ENCODE data around the gene THTPA.
"Not testable (repeated sequence)": the region's sequence is repeated elsewhere in the genome, so short reads cannot be mapped to it uniquely, and the experiment has no call there.

THTPA gene

DNA sequence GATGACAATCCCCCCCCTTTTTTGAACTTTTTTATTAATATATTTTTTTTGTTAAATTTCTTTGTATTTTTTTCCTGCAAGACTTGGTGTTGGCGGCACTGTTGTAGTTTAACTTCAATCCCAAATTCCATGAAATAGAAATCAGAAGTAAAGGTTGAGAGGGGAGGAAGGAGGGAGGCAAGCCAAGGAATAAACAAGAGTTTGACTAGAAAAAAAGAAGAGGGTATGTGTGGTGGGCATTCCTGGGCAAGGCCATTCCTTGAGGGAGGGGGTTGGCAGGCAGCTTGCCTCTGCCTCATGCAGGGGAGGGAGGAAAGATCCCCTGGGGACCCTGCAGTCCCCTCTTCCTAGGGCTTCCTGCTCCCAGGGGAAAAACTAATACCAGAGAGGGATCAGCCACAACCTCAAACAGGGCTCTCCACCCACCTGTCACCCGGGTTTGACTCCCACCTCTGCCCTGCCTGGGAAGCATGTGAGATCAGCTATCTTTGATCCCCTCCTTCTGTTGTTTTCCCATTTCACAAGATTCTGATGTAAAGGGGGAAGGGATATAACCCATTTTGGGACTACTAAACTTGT lies 12.0 kb downstream of the THTPA start:
- no peak for DNase-seq

DNA sequence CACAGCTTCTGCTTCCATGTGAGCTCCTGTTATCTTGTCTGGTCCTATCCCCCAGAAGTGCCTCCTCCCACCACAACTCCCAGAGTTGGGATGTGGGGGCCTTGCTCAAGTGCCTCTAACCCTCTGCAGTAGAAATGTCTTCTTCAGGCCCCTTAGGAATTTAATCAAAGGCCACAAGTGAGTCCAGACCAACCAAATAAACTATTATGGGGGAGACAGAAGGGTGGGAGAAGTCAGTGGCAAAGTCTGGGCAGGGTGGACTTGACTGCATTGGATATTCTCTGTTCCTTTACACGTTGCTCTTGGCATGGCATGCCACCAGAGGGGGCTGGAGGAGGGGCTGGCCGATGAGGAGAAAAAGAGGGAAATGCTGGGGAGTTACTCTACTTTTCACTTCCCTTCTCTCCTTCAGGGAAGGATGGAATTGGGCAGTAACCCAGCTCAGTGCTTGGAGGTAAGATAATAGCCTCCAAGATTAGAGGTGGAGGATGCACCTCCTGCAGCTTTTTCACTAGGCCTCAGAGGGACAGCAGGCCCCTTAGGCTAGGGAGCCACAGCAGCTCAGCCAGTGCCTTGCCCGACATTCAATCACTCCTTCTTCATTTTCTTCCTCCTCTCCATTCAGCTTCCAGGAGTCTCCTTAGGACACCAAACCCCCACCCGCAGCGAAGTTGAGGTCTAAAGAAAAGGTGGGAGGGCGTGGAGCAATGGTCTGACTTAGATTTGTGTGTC lies 12.7 kb downstream of the THTPA start:
- DNase-seq = no peak

DNA sequence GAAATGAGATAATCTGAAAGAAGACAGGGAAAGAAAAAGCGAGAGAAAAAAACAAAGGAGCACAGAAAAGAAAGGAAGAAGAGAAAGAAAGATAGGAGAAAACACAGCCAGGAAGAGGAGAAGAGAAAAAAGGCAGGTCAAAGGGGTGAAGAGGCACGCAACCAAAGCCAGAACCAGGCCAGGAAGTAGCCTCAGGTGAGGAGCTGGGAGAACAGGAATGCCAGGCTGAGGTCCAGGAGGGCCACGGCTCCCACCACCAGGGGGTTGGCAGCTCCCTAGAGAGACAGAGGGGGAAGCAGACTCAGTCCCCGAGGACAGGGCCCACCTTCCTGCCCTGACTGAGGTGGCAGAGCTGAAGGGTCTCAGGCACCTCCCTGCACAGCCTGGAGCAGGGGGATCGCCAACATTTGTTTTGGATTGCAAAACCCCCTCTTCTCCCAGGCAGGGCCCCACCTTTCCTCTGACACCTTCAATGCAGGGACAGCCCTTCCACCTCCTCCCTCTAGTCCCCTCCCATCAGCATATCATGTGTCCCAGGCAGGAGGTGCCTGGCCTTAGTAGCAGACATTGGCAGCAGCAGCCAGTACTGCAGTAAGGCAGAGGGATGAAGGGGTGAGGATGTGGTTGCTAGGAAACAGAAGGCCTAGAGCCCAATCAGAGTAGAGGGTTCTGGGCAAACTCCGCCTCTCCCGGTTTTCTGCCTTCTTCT lies 13.5 kb downstream of the THTPA start:
- DNase-seq = peak; percentile 86

DNA sequence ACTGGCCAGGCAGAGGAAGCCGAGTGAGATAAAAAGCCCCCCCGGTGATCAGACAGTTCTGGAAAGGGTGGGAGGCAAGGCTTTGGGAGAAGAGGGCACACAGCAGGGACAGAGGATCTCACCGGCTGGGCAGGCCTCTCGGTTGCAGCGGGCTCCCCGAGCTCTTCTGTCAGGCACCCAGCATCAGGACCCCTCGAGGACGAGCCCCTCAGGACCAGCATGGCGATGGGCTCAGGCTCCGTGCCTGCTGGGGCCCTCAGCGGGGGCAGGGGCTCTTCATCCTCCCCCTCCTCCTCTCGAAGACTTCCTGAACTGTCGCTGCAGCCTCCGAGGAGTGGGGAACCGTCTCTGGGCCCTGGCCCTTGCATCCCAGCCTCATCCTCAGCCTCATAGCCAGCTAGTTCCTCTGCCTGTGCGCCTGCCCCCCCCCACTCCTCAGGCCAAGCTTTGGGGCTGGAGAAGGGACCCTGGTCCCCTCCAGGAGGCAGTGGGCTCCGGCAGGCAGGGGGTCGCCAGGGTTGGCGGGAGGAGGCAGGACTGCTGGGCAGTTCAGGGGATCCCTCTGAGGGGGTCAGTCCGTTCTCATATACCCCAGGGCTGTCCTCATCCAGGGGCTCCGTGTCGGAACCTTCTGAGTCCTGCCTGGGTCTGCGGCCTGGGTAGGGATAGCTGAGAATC lies 14.9 kb downstream of the THTPA start:
- no peak for DNase-seq

DNA sequence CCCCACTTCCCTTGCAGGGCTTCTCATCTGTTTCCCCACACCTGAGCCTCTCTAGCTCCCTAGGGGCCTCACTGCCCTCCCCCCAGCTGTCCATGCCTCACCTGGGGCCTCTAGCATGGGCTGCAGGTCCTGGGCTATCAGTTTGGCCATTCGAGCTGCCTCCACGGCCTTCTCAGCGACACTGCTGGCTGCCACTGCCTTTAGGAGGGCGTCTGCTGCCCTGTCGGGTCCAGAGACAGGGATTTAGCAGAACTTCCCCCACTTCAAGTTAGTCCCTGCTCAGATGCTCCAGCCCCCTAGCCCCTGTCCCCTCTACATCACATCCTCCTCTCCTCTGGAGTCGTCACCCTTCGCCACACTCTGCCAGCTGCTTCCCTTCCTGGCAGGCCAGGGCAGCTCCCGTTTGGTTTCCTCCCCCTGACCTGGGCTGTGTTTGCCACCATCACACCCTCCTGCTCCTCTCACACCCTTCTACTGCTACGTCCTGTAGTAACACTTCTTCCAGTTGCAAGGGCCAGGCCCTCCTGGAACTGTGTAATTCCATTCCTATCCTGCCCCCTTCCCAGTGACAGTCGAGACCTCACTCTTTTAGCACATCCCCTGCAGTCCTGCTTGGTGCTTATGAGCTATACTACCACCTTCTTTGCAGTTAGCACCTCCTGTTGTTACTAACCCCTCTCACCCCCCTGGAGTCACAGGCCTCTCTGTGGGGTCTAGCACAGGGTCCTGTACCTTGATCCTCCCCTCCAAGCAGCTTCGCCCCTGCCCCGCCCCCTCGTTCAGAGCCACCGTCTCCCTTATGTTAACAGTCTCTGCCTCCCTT lies 15.8 kb downstream of the THTPA start:
- DNase-seq = no peak

DNA sequence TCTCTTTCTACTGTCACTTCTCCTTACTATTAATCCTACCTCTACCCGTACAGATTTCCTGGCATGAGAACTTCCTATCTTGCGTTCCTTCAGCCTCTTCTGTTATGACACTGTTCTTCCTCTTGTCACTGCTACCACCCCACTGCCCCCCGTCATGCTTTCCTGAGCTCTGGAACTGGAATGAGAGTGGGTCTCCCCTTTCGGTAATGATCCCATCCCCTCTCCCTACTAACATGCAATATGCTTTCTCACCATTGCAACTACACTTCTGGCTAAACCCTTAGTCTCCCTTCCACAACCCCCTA lies 16.4 kb downstream of the THTPA start:
- DNase-seq = no peak

DNA sequence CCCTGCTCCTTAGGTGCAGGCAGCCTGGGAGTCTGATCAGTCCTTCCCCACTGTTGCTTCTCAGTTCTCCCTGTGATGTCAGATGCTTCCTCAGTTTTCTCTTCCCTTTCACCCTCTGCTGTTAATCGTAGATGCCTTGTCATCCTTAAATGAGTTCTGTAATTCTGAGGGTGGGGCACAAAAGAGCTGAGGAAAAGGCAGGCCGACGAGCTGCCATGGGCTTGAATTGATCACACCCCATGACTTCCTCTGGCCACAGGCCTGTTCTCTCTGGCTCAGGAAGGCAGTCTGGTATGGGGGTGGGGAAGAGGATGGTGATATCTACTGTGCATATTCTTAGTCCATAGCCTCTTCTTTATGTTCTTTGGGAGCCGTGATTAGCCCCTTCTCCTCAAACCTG lies 16.8 kb downstream of the THTPA start:
- DNase-seq = no peak

DNA sequence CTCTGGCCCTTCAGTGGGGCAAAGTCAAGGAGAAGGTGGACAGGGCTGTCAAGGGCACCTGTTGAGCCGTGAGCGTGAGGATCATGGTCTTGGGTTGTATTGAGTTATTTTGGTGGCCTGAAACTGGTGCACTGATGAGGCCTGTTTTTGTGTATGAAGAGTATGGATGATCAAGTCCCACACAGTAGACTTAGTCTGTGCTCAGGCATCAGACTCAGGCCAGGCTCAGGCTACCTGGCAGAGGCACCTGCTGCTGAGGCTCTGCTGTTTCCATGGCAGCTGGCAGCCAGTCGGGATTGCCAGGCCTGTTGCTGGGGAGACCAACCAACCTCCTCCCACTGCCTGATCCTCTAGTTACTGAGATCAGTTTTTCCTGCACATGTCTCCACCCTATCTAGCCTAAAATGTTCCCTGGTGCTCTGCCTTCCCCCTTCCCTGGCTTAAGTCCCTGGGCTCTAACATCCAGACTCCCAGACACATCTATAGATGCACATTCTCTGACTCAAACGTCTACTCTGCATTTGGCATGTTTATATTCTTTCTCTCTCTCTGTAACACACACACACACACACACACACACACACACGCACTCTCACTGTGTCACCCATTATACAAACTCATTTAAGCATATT lies 17.4 kb downstream of the THTPA start:
- peak; percentile 16 for DNase-seq

DNA sequence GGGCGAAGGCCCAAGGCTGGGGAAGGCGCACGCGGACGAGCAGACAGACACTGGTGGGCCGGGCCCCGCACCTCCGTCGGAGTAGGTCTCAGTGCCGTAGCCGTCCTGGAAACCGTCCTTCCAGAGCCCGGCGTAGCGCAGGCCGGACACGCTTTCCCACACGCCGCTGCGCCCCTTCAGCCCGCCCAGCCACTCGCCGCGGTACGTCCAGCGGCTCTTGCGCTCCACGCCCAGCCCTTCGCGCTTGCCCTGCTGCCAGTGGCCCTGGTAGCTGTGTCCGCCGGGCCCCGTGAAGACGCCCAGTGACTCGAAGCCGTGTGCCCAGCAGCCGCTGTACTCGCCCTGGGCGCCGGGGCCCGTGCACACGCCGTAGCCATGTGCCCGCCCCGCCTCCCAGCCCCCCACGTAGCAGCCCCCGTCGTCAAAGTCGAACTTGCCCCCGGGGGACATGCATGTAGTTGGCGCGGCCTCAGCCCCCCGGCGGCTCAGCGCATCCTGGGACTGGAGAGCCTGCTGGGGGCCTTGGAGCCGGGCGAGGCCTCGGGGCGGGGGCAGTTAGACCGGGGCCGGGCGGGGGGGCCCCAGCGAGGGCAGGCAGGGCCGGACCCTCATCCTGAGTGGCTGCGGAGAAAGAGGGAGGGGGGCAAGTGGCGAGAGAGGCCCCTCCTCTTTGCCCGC lies 21.1 kb downstream of the THTPA start:
- no peak for DNase-seq

DNA sequence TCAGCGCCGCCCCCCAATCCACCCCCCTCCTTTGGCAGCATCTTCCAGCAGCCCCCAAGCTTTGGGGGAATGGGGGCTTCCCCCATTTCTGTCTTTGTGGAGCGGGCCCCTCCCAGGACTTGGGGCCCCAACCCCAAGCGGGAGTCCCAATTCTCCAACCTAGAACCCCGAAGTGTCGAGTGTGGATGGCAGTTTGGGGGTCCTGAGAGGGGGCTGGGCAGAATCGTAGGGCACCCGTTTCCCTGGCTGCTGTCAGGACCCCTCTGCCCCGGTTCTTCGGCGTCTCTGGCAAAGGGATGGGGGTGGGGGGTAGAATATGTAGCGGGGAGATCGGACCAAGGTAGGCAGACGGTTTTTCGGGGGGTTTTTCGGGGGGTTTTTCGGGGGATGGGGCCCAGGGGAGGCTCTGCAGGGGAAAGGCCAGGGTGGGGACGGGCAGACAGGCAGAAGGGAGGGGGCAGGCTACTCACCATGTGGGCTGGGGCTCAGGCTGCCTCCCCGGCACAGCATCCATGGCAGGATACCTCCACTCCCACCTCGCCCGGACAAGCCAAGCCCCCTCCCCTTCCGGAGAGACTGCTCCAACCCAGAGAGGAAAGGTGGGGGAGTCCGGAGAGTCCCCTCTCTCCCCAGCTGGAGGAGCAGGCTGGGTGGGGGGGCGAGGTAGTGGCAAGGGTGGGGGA lies 21.8 kb downstream of the THTPA start:
- DNase-seq = no peak

DNA sequence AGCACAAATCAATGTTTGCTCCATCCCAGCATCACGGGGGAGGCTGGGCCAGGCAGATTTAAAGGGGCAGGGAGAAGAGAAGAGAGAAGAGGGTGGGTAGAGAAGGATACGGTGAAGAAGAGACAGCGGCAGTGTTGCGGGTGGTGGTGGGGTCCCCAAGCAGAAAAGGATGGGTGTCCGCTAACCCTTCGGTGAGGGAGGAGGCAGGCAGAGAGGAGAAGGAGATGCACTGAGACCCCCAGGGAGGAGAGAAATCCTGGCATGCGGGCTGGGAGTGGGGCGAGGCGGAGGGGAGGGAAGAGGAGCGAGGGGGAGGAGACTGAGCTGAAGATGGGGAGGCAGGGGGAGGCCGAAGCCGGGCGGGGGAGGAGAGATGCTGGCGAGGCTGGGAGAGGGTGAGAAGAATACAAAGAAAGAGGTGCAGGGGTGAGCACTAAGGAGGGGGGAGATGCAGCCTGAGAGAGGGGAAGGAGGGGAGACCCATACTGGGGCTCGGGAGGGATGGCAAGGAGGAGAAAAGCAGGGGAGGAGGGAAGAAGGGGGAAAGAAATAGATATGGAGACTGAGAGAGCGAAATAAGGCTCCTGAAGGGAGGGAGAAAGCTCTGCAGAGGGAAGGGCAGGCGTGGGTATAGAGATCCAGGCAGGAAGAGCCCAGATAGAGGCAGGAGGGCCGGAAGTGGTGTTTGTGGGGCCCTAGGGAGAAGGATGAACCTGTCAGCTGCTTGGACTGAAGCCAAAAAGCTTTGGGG lies 22.7 kb downstream of the THTPA start, which contains the start of gene JPH4:
JPH4 (minus strand) TSS at position 231 of the 751 bp plus-strand sequence. CDS start 1,337 bp downstream, outside the sequence.
- peak; percentile 2 for DNase-seq

DNA sequence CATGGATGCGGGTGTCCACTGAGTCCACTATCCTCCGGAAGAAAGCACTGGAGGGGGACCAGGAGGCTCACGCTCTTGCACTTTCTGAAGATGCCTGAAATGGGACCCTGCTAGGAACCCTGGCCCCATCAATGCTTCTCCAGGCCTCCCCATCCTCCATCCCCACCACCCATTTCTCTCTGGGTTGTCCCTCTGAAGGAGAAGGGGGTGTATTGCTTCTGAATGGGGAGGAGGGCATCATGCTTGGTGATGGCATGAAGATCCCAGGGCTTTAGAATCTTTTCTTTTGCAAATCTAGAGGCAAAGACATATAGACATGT lies 23.2 kb downstream of the THTPA start:
- DNase-seq = no peak

DNA sequence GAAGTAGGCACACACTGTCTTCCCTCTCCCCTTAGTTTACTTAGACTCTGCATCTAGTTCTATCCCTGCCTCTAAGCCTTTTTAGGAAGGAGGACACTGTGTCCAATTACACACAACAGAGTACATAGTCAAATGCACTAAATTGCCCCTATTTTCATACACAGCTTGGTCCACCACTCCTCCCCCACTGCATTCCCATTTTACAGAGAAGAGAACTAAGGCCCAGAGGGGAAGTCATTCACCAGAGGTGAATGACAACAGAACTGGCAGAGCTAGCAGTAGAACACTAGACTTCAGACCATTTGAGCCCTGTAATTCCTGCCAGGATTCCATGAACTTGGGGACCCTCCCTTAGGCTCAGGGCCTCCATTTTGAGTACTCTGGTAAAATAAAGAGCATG lies 23.7 kb downstream of the THTPA start:
- DNase-seq = no peak

DNA sequence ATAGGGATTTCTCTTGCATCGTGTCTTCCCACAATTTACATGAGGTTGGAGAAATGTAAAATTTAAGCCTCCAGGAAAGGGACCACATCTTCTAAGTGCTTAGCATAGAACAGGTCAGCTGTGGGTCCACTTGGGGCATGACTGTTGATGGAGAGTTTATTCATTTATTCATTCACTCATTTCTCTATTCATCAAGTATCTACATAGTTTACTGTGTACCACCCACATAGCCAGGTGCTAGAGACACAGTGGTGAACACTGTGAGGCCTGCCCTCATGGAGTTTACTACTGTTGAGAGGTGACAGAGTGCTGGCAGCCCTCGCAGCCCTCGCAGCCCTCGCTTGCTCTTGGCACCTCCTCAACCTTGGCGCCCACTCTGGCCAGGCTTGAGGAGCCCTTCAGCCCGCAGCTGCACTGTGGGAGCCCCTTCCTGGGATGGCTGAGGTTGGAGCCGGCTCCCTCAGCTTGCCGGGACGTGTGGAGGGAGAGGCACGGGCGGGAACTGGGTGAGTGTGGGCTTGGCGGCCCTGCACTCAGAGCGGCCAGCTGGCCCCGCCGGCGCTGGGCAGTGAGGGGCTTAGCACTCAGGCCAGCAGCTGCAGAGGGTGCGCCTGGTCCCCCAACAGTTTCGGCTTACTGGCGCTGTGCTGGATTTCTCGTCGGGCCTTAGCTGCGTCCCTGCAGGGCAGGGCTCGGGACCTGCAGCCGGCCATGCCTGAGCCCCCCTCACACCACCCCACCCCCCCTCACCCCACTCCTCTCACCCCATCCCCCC lies 24.3 kb downstream of the THTPA start:
- no peak for DNase-seq

DNA sequence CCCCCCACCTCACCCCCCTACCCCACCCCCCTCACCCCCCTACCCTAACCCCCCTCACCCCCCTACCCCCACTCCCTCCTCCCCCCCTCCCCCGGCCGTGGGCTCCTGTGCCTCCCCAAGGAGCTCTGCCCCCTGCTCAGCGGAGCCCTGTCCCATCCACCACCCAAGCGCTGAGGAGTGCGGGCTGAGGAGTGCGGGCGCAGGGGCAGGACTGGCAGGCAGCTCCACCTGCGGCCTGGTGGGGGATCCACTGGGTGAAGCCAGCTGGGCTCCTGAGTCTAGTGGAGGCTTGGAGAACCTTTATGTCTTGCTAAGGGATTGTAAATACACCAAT lies 24.8 kb downstream of the THTPA start:
- DNase-seq = no peak

DNA sequence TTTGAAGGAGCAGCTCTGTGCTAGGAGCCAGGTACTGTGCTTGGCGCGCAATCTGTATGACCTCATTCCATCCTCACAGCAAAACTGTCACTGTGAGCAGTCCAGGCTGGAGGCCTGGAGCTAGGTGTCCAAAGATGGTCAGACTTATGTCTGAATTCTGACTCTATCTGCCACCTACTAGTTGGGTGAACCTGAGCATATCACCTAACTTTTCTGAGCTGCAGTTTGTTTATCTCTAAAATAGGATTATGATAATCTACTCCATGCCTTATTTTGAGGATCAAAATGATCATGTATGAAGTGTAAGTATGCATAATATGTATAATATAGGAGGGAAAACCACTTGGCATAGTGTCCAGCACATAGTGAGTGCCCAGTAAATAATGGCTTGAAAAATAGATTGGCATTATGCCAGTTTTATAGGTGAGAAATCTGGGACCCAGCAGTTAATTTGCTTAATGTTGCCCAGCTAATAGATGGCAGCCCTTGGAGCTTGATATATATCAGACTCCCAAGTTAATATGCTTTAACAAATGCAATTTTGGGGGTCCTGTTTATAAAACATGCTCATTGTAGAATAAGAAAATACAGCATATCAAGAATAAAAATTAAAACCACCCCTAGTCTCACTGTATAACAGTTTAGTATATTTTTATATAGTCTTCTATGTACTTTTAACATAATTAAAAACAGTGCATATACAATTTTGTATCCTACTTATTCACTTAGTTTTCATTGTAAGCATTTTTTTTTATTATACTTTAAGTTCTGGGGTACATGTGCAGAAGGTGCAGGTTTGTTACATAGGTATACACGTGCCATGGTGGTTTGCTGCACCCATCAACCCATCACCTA lies 27.1 kb downstream of the THTPA start:
- no peak for DNase-seq

DNA sequence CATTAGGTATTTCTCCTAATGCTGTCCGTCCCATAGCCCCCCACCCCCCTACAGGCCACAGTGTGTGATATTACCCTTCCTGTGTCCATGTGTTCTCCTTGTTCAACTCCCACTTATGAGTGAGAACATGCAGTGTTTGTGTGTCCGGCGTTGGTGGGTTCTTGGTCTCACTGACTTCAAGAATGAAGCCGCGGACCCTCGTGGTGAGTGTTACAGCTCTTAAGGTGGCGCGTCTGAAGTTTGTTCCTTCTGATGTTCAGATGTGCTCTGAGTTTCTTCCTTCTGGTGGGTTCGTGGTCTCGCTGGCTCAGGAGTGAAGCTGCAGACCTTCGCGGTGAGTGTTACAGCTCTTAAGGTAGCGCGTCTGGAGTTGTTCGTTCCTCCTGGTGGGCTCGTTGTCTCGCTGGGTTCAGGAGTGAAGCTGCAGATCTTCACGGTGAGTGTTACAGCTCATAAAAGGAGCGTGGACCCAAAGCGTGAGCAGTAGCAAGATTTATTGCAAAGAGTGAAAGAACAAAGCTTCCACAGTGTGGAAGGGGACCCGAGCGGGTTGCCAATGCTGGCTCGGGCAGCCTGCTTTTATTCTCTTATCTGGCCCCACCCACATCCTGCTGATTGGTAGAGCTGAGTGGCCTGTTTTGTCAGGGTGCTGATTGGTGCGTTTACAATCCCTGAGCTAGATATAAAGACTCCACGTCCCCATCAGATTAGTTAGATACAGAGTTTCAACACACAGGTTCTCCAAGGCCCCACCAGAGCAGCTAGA lies 27.9 kb downstream of the THTPA start:
- not testable (repeated sequence) for DNase-seq

Data from NCI-H510A treated with DMSO at 0.1 percent for 48 hours (cell line).